ENCODE measurements around the gene PRR22. TPM values are rescaled to one million over a fixed set of nuclear protein-coding genes. Genes with fewer than 3 reads are reported as not detected.

The PRR22 gene
- total and polyA plus RNA-seq, 2 donors (not counting 3 experiments of a cell fraction or from before 2014, with no cell fraction given), result 1.4 to 3.4 TPM

DNA sequence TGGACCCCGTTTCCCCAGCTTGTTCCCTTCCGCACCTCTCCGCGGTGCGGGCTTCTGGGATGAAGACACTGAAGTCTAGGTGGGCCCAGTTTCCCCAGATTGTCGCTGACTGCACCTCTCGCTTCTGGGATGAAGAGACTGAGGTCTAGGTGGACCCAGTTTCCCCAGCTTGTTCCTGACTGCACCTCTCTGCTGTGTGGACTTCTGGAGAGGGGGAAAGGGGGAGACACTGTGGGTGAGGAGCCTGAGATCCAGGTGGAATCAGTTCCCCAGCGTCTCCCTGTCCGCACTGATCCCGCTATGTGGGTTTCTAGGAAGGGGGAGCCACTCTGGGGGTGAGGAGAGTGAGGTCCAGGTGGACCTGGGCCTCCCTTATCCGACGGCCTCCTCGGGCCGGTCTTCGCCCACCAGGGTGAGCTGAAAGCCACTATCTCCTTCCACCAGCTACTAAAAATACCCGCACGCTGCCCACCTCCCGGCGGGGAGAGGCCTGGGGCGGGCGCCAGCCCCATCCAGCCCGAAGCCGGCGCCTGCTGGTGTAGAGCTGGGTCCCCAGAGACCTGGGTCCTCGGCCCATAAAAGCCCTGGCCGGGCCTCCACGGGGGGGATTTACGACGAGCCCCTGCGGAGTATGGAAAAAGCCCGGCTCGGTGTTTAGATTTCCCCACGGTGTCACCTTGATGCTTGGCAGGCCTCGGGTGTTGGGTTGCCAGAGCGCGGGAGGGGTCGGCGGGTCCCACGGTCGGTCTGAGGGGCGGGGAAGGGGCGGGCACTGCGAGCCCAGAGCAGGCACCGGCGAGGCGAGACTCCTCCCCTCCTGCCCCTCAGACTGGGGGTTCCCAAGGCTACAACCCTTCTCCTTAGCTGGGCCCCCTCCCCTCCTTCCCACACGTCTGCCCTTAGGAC is 44.4 kb upstream of the PRR22 start:
- Histone ChIP-seq H3K4me2 (ENCODE audit: insufficient read depth, low read length) (peak overlapping the region; percentile 55), H3K27me3 (ENCODE audit: control insufficient read depth in 2 of 2, insufficient read depth in 2 of 2, low read length in 2 of 2) (peaks cover 0 to 3% of the 10 kb centered on the region in 2 experiments), H4K20me1 (replicated peaks; ENCODE audit: control insufficient read depth, extremely low read depth, insufficient read depth, low read length) (no peaks in the 10 kb centered on the region), H3K27ac (ENCODE audit: insufficient read depth, low read depth, low read length) (peak overlapping the region; percentile 36), H3K4me1 (ENCODE audit: control insufficient read depth, extremely low read depth, insufficient read depth, low read length) (peaks cover 7% of the 10 kb centered on the region), H3K9me1 (replicated peaks; ENCODE audit: control insufficient read depth, extremely low read depth, insufficient read depth, low read length) (no peaks in the 10 kb centered on the region), H2AFZ (ENCODE audit: low read depth, low read length) (peak overlapping the region; percentile 9), H3K4me3 (replicated peaks in 1 of 3; ENCODE audit: insufficient read depth in 1 of 3, low read depth in 1 of 3, low read length in 3 of 3) (peak overlapping the region in 2 of 3 experiments; percentile 38 to 60), H3K9me3 (replicated peaks; ENCODE audit: control insufficient read depth, insufficient read depth, low read length) (no peaks in the 10 kb centered on the region), H3K9ac (replicated peaks; ENCODE audit: extremely low read depth, insufficient read depth, low read length) (peak overlapping the region; percentile 58), H3K36me3 (ENCODE audit: control insufficient read depth in 2 of 2, extremely low read depth in 1 of 2, insufficient read depth in 2 of 2, low read length in 2 of 2) (no peaks in the 10 kb centered on the region), H3K79me2 (ENCODE audit: control insufficient read depth, insufficient read depth, low read length) (no peaks in the 10 kb centered on the region)
- ChIA-PET CTCF (interaction anchor here (1.2 to 3.1 kb wide), 4 partner anchors 20 to 64 kb away, joined by 3 to 42 read pairs (median 6); partner anchors contain the start of gene NRTN), POLR2A (interaction anchor here (0.6 to 3.2 kb wide), 5 partner anchors 21 to 146 kb away, joined by 3 to 14 read pairs (median 4); partner anchors contain the start of genes NDUFA11 and VMAC)
- intact Hi-C loops (cut with micrococcal nuclease) (loop anchor here (2.0 kb wide), 1 partner anchor 76 kb away; the partner anchor contains the start of gene VMAC), dilution Hi-C loops (cut with MboI; ENCODE audit: extremely low pct_ligation_motif_present, low sequenced_read_pairs) (no loop called here)
- TF ChIP-seq POLR2A (IDR thresholded peaks at IDR 0.05; ENCODE audit: low read depth, low read length), result no peak
- TF ChIP-seq EZH2 (IDR thresholded peaks at IDR 0.05; ENCODE audit: borderline replicate concordance, low read depth, low read length, severe bottlenecking), result peak; percentile 25
- TF ChIP-seq GATA2 (IDR thresholded peaks at IDR 0.05; ENCODE audit: insufficient read depth, insufficient read length, low read depth, low read length), result no peak
- no peak for TF ChIP-seq MYC (IDR thresholded peaks at IDR 0.05; ENCODE audit: low read depth, low read length)
- FAIRE-seq (peak; percentile 28), DNase-seq (ENCODE audit: low read depth, low spot score) (peak; percentile 16)
- BruUV-seq (replicated peaks), result TSS peak; percentile 97

Data from endothelial cell of umbilical vein (primary cell).